GM21717 (cell line): Measurements from ENCODE around the gene ACSF2.
"Not testable (repeated sequence)": the region's sequence is repeated elsewhere in the genome, so short reads cannot be mapped to it uniquely, and the experiment has no call there.

Experiments used
- ATAC-seq: cut with Tn5 transposase; IDR thresholded peaks from one replicate; pipeline ENCODE4 v1.9.1; 2021; ENCODE audit warnings: mild to moderate bottlenecking, moderate library complexity; ENCODE audit not compliant: unreplicated experiment

ACSF2 gene

DNA sequence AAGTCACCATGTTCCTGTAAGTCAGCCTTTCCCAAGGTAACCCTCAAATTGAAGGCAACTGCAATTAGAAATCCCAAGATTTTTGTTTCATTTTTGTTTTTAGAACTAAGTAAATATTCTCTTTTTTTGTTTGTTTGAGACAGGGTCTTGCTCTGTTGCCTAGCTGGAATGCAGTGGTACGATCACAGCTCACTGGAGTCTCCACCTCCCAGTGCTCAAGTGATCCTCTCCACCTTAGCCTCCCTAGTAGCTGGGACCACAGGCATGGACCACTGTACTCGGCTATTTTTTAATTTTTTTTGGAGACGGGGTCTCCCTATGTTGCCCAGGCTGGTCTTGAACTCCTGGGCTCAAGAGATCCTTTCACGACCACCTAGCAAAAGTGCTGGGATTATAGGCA lies 18.1 kb upstream of the ACSF2 start:
- ATAC-seq = no peak

DNA sequence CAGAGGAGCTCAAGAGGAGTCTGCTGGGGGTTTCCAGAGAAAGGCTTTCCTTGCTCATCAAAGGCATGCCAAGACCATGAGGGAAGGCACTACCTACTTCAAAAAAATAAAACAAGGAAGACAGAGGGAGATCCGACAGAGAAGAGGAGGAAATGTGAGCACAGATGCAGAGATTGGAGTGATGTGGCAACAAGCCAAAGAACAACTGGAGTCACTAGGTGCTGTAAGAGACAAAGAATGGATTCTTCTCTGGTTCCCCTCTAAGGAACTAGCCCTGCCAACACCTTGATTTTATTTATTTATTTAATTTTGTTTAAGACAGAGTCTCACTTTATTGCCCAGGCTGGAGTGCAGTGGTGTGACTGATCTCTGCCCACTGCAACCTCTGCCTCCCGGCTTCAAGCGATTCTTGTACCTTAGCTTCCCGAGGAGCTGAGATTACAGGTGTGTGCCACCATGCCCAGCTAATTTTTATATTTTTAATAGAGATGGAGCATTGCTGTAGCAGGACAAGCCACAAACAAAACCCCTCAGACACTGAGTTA lies 13.8 kb upstream of the ACSF2 start:
- ATAC-seq = no peak

DNA sequence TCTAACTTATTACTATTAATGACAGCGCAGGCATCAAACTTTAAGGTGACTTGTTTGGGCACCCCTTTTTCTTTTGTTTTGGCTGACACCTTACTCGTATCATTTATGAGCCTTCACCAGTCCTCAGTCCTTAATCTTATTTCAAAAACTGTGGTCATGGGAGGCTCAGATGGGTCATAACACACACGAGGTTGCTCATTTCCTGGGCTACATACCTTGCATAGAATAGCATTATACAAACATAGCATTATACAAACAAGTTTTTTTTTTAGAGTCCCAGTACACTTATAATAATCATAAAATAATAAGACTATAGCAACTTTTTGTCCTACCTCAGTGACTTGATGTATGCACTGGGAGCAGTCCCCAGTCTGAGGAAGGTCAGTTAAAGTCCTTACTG lies 11.2 kb upstream of the ACSF2 start:
- no peak for ATAC-seq

DNA sequence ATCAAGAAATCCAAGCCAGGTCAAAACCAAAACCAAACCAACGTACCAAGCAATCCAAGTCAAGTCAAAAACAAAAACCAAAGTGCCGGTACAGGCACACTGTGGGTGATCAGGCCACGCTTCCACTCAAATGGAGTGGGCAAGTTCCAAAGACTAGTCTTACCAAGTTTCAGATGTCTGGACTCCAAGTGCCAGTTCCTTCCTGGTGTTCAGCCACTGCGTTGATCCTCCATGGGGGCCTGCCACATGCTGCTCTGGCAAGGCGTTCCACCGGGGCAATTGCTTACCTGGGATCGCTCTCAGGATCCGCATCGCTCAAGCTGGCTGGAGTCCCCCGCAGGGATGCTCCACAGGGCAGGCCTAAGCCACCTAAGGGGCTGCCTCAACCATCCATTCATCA lies 6.4 kb upstream of the ACSF2 start:
- ATAC-seq = not testable (repeated sequence)

DNA sequence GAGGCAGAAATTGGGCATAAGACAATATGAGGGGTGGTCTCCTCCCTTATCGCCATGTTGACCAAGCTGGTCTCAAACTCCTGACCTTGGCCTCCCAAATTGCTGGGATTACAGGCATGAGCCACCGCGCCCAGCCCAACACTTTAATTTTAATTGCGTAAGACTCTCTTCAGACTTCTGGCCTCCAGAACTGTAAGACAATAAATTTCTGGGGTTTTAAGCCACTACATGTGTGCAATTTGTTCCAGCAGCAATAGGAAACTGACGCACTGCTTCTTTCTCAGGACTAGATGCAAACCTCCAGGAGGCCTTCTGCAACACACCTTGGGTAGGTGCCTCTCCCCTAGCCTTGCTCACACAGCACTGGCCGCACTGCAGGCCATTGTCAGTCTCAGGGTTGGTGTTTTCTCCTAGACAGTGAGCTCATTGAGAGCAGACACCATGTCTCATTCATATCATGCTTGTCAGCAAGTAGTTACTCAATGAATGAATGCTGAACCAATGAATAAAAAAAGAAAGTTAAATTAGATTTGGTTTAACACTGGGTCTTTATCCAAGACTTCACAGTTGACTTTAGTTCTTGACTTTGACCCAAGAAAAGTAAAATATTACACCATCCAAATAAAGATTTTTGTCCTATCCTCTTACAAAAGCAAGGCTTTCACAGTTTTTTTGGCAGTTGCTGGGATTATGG lies 5.5 kb upstream of the ACSF2 start:
- ATAC-seq = no peak

DNA sequence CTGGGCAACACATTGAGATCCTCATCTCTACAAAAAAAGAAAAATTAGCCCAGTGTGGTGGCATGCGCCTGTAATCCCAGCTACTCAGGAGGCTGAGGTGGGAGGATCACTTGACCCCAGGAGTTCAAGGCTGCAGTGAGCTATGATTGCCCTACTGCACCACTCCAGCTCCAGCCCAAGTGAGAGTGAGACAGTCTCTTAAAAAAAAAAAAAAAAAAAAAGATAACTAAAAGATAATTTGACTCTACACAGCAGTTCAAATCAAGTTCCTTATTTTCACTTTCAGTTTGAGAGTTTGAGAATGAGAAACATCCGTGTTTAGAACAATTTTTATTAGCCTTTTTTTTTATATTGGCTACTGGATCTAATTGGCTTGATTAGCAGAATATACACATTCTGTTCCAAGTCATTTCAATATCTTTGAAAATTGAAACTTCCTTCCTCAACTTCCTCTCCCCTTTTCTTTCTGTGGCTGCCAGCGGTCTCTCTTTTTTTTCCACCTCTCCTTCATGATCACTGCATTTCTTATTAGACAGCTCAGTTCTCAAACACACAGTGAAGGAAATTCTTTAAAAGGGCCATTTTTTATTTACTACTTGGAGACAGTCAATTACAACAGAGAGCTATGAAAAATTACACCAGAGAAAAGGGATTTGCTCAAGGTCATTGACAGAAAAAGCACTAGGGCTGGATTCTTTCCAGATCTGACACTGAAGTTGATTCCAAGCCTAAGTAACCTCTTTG lies 4.5 kb upstream of the ACSF2 start:
- ATAC-seq = no peak

DNA sequence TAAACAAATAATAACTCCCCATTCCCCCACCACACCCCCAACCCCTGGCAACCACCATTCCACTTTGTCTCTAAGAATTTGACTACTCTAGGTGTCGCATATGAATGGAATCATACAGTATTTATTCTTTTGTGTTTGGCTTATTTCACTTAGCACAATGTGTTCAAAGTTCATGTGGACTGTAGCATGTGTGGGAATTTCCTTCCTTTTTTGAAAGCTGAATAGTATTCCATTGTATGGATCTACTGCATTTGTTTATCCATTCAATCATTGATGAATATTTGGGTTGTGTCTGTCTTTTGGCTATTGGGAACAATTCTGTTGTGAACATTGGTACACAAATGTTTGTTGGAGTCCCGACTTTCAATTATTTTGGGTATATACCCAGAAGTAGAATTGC lies 3.3 kb upstream of the ACSF2 start:
- ATAC-seq = no peak

DNA sequence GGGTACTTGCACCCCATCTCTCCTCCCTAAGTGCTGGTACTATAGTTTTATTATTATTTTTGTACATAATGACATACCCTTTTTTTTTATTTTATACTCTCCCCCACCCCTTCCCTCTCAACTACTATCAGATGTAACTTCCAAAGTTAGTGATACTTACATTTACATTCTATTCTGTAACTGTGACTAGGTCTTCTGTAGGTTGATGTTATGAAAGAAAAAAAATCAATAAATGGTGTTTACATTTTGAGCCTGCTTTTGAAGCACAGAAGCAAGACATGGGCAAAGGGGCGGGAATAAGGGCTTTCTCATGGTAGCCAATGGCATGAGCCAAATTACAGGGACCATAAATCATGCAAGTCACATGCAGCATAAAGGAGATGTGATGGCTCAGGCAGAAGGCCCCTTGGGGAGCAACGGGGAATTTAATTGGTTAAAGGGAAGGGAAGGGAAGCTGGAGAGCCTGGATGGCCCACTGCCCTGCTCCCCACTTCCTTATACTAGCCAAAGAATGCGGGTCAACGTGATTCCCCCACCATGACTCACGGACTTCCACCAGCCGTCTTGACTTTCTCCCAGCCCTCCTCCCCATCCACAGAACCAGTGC lies 2.4 kb upstream of the ACSF2 start:
- ATAC-seq = no peak

DNA sequence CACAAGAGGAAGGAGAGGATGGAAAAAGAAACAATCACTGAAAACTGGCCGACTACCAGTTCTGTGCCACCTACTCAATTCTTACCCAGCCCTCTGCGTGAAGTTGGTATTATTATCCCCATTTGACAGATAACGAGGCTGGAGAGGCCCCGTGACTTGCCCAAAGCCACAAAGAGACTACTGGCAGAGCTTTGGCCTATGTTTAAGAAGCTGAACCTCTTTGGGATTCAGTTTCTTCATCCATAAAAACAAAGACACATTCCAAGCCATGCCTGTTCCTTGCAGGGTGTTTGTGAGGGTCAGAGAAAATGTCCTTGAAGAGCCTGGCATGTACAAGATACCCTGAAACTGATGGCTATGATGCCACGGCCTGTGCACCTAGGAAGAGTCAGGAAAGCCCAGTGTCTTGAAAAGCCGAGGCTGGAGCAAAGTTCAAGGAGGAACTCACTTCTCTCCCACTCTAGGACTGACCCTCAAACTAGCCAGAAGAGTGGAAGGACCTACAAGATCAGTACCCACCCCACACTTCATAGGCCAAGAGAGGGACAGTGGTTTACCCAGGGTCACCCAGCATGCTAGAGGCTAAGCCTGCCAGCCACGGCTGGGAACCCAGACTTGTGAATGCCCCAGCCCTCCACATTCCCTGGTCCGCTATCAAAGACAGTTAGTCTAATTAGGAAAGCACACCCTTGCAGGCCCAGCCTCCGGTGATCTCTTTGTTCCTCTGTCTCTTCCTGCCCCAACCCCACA lies 1.6 kb upstream of the ACSF2 start:
- no peak for ATAC-seq

DNA sequence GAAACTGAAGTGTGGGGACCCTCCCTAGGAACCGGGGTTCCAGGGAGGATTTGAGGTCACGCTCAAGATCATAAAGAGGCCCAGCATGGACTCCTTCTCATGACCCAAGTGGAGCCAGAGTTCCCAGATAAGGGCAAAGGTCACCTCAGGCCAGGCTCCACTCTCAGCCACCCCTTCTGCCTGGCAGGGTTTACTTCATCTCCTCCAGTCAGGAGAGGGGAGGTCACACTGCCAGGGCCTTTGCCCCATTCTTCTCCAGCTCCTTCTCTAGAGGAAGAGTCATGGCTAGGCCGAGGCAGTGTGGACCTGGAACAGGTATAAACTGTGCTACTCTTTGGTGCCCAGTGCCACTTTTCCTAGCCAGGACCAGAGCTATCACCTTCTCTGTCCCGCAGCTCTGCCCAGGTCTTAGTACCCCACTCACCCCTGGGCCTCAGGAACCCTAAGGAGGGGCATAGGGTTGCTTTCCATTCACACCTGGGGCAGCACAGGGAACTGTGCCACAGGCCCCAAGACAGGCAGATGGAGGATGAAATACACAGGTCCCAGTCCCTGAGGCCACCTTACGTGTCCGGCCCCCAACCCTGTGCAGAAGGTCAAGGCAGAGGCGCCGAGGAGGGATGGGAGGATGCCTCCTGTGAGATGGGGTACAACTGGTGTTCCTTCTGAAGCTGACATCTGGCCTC lies 879 bp upstream of the ACSF2 start:
- no peak for ATAC-seq

DNA sequence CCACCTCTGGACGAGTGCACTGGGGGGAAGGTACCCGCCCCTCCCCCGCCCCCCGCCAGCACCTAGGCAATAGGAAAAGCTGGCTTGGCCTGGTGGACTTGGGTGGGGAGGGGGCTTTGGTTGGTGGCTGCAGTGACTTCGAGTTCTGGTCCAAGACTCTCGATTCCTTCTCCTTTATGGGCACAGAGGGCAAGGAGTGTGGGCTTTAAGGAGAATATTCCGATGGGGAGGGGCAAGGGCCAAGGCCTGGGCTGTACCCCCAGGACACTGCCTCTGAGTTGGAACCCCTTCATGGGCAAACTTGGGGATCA lies 409 bp downstream of the ACSF2 start:
- ATAC-seq = no peak

DNA sequence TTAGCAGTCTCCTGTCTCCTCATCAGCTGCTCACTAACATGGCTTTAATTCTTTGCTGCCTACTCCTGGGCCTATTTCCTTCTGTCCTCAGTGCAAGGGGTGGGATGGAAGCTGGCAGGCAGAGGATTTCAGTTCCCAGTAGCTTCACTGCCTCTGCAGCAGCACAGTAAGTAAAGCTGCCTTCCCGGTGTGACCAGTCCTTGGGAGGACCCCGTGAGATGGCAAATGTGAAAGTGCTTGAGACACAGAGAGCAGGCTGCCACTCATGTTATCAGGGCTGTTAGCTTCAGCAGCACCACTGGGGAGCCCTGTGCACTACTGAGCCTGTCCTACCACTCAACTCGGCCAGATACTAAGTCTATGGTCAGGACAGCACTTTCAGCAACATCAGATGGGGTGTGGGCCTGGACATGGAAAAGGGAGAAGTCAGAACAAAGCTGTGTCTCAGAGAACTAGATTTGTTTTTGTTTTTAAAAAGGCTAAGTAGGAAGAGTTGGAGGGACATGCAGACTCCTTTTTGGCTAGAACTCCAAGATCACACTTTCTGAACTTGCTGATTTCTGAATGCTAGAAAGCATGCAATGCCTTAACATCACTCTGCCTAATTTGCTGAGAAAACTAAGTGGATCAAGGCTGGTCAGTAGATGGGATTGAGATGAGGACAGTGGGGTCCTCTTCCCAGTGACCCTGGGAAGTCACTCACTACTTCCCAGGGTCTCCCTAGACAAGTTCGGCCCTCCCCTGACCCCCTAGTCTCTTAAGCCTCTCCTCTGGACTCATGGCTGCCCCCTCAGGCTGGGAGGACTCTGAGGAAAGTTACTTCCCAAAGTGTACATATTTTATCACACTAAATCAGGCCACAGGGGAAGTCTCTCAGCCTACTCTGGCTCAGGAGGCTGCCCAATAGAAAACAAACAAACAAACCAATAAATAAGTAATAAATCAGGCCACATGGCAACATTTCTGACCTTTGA lies 1.1 kb downstream of the ACSF2 start:
- peak; percentile 31 for ATAC-seq

DNA sequence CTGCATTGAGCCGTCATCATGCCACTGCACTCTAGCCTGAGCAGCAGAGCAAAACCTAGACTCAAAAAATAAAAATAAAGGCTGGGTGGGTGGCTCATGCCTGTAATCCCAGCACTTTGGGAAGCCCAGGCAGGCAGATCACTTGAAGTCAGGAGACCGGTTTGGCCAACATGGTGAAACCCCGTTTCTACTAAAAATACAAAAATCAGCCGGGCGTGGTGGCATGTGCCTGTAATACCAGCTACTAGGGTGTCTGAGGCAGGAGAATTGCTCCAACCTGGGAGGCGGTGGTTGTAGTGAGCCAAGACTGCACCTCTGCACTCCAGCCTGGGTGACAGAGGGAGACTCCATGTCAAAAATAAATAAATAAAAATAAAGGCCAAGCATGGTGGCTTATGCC lies 2.1 kb downstream of the ACSF2 start:
- ATAC-seq = not testable (repeated sequence)

DNA sequence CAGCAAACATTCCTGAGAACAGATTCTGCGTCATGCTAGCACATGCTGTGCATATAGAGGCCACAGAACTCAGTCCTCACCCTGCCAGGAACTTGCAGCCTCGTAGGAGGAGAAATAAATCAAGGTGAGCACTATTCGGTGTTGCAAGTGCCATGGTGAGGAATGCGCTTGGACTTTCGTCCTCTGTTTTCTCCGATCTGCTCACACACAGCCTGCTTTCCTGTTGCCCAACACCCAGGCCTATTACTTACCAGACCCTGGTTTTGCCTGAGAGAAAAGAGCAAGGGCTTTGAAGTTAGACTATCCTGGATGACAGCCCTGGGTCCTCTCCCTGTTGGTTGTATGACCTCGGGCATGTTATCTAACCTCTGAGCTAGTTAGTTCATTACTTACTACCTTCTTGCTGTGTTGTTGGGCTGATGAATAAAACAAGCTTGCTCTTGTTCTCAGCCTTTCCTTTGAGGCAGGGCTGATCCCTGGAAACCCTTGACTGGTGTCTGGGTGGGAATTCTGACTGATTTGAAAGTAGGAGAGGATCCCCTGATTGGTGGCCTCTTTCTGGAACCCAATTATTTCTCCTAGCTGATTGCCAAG lies 2.9 kb downstream of the ACSF2 start:
- ATAC-seq = no peak

DNA sequence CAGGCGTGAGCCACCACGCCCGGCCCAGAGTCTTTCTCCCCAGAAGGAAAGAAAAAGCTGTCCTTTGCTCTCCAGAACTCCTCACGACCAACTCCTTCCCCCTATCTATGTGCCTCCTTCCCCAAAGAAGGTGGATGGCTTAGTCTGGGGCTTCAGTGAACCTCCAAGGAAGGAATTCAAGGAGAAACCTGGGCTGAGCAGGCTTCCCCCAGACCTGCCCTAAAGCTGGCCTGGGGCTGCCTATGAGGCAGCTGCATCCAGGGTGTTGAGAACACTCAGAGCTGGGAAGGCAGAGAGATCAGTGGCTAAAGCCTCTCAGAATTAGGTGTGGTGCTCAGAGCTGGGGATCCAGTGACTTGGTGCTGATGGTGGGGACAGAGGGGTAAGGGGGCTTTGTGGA lies 3.8 kb downstream of the ACSF2 start:
- no peak for ATAC-seq

DNA sequence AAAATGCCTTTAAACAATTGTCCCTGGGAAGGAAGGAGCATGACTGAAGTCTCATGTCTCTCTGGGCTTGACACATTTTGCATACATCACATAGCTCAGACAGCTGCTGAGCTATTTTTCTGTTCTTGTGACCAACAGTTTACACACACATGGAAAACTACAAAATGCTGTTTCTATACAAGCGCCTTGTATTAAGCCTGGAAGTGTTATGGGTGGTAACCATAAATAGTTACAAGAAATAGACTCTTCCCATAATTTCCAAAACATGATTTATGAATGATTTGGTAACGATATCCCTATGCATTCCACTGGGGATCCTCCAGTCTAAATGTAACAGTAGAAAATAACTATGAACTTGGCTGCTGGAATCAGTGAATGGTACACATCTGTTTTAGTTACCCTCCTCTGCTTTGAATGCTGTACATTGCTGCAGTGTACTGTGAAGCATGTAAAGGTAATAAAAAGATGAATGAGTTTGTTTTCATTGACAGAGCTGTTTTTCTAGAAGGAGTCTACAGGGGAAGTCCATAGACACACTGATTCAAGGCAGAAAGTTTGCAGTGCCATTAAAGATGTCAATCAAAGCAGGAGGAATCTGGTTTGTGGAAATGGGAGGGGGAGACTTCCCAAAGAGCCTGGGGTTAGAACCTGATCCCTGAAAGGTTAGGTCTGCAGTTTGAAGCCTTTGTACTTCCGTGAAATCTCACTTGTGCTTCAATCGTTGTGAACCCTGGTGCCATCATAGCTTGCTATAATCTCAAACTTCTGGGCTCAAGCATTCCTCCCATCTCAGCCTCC lies 5.0 kb downstream of the ACSF2 start:
- no peak for ATAC-seq

DNA sequence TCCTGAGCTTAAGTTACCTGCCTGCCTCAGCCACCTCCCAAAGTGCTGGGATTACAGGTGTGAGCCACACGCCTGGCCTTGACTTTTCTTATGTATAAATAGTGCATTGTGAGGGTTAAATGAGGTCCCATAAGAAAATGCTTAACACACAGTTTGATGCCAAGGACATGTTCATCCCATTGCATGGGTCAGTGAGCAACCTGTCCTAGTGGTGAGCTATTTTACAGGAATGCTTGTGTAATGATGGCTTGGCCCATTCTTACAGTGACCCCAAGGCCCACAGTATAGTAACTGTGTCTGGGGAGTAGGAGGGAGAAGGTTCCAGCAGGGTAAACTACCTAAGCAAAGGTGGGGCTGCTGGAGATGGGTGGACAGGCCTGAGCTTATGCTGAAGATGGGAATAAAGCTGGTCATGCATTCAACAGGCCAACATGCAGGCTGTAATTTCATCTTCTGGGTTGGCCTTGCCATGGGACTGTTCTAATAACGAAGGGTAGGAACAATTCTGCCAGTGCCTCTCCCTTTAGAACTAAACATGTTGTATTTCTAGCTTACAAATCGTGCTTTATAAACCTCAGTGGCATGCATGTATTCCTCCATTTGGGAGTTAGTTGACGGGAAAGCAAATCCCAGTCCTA lies 6.2 kb downstream of the ACSF2 start:
- ATAC-seq = no peak

DNA sequence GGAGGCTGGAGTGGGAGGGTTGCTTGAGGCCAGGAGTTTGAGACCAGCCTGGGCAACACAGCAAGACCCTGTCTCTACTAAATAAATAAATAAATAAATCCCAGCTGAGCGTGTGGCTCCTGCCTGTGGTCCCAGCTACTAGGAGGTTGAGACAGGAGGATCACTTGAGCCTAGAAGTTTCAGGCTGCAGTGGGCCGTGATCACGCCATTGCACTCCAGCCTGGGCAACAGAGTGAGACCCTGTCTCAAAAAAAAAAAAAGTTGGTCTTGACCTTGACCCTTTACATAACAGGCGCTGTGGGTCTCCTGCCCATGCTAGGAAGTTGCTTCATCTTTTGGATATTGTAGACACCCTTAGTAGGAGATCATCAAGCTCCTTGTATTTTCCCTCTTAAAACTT lies 11.4 kb downstream of the ACSF2 start:
- no peak for ATAC-seq
